WTC11 (cell line): ENCODE measurements around the gene KLHL22. TPM values are rescaled to one million over a fixed set of nuclear protein-coding genes. Genes with fewer than 3 reads are reported as not detected.
"Not testable (repeated sequence)": the region's sequence is repeated elsewhere in the genome, so short reads cannot be mapped to it uniquely, and the experiment has no call there.

Experiments
- ATAC-seq: fragments of 200-7000 bp; cut with Tn5 transposase; 2 replicates; pipeline ENCODE4 v1.10.0; 2021; ENCODE audit warnings: mild to moderate bottlenecking, moderate library complexity
- CTCF ChIA-PET: fragments of 300-600 bp; sonication (Branson Sonifier 250); formaldehyde crosslinking; loops from one replicate; lab custom pipeline; 2021; ENCODE audit warnings: antibody characterized with exemption; lab: Charles Lee
- POLR2A ChIA-PET: fragments of 350-600 bp; sonication (Branson Sonifier 250); formaldehyde crosslinking; loops from one replicate; lab custom pipeline; 2021; ENCODE audit warnings: antibody characterized with exemption; lab: Charles Lee
- DNase-seq: peaks from one replicate; pipeline ENCODE4 v3.0.0; 2021; ENCODE audit warnings: low spot score
- H3K27ac Mint-ChIP-seq: 2 replicates; pipeline ENCODE4 v1.8.0; 2021; ENCODE audit warnings: mixed read lengths
- H3K27me3 Mint-ChIP-seq: 2 replicates; pipeline ENCODE4 v1.8.0; 2021; ENCODE audit warnings: low read depth, mild to moderate bottlenecking, moderate library complexity, mixed read lengths
- H3K36me3 Mint-ChIP-seq: 2 replicates; pipeline ENCODE4 v1.8.0; 2021; ENCODE audit warnings: mixed read lengths
- H3K4me1 Mint-ChIP-seq: 2 replicates; pipeline ENCODE4 v1.8.0; 2022; ENCODE audit warnings: mixed read lengths
- H3K4me3 Mint-ChIP-seq: 2 replicates; pipeline ENCODE4 v1.8.0; 2021; ENCODE audit warnings: mild to moderate bottlenecking, moderate library complexity, mixed read lengths
- H3K9me3 Mint-ChIP-seq: 2 replicates; pipeline ENCODE4 v1.8.0; 2021; ENCODE audit warnings: mixed read lengths
- GTF2I ChIP-seq: fragments of 250-450 bp; sonication (Bioruptor Pico); conservative IDR thresholded peaks from 2 replicates; pipeline ENCODE4 v1.4.0; 2021; ENCODE audit warnings: mild to moderate bottlenecking
- HMGA2 ChIP-seq: fragments of 250-450 bp; sonication (Bioruptor Pico); IDR thresholded peaks from 2 replicates; pipeline ENCODE4 v1.4.0; 2021; ENCODE audit warnings: mild to moderate bottlenecking, moderate library complexity
- KAT7 ChIP-seq: sonication (generic); formaldehyde crosslinking; IDR thresholded peaks from 2 replicates; pipeline ENCODE4 v1.8.1; 2023; ENCODE audit warnings: missing genetic modification reagents, mild to moderate bottlenecking, borderline replicate concordance
- OVOL2 ChIP-seq: fragments of 250-450 bp; sonication (Bioruptor Pico); IDR thresholded peaks from 2 replicates; pipeline ENCODE4 v1.9.0; 2021; ENCODE audit warnings: mild to moderate bottlenecking, borderline replicate concordance
- SMAD3 ChIP-seq: sonication (generic); formaldehyde crosslinking; IDR thresholded peaks from 2 replicates; pipeline ENCODE4 v1.8.0; 2022; ENCODE audit warnings: missing genetic modification reagents, mild to moderate bottlenecking, borderline replicate concordance
- ZNF138 ChIP-seq: sonication (generic); formaldehyde crosslinking; conservative IDR thresholded peaks from 2 replicates; pipeline ENCODE4 v1.8.1; 2022; ENCODE audit warnings: mild to moderate bottlenecking, moderate library complexity, missing genetic modification reagents
- ZNF263 ChIP-seq: sonication (generic); formaldehyde crosslinking; IDR thresholded peaks from 2 replicates; pipeline ENCODE4 v1.8.1; 2022; ENCODE audit warnings: low read depth, mild to moderate bottlenecking, moderate library complexity, missing genetic modification reagents
- total RNA-seq: library from RNA; stranded (reverse); gene quantifications from 3 replicates; pipeline ENCODE4 v1.2.3, GENCODE V29; 2021
- TF ChIP-seq, protein P1 (sequence below): sonication (generic); formaldehyde crosslinking; IDR thresholded peaks from 2 replicates; pipeline ENCODE4 v1.8.0; 2023; ENCODE audit warnings: mild to moderate bottlenecking, missing genetic modification reagents
- TF ChIP-seq, protein P2 (sequence below): sonication (generic); formaldehyde crosslinking; IDR thresholded peaks from 2 replicates; pipeline ENCODE4 v1.8.1; 2023; ENCODE audit warnings: mild to moderate bottlenecking, missing genetic modification reagents, moderate library complexity
- TF ChIP-seq, protein P3 (sequence below): fragments of 200-600 bp; IDR thresholded peaks from 2 replicates; pipeline ENCODE4 v1.8.0; 2022; ENCODE audit warnings: antibody characterized with exemption
- TF ChIP-seq, protein P4 (sequence below): sonication (generic); formaldehyde crosslinking; IDR thresholded peaks from 2 replicates; pipeline ENCODE4 v1.8.0; 2023; ENCODE audit warnings: missing genetic modification reagents
- TF ChIP-seq, protein P5 (sequence below): fragments of 250-450 bp; sonication (Bioruptor Pico); IDR thresholded peaks from 2 replicates; pipeline ENCODE4 v1.9.0; 2021; ENCODE audit warnings: mild to moderate bottlenecking
- TF ChIP-seq, protein P6 (sequence below): sonication (generic); formaldehyde crosslinking; IDR thresholded peaks from 2 replicates; pipeline ENCODE4 v1.8.0; 2022; ENCODE audit warnings: missing genetic modification reagents
- TF ChIP-seq, protein P7 (sequence below): fragments of 250-450 bp; sonication (Bioruptor Pico); IDR thresholded peaks from 2 replicates; pipeline ENCODE4 v1.9.0; 2021; ENCODE audit warnings: mild to moderate bottlenecking
- TF ChIP-seq, protein P8 (sequence below): fragments of 250-450 bp; sonication (Bioruptor Pico); IDR thresholded peaks from 2 replicates; pipeline ENCODE4 v1.9.0; 2021; ENCODE audit warnings: moderate library complexity, mild to moderate bottlenecking, inconsistent platforms, borderline replicate concordance

Gene KLHL22
- total RNA-seq, 1 experiment from 2014 or later, result 15.7 TPM

DNA sequence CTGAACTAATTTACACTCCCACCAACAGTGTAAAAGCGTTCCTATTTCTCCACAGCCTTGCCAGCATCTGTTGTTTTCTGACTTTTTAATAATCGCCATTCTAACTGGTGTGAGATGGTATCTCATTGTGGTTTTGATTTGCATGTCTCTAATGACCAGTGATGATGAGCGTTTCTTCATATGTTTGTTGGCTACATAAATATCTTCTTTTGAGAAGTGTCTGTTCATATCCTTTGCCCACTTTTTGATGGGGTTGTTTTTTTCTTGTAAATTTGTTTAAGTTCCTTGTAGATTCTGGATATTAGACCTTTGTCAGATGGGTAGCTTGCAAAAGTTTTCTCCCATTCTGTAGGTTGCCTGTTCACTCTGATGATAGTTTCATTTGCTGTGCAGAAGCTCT is 79.9 kb downstream of the KLHL22 start:
- CTCF ChIA-PET, ATAC-seq, H3K27ac Mint-ChIP-seq, H3K9me3 Mint-ChIP-seq, POLR2A ChIA-PET, H3K27me3 Mint-ChIP-seq, H3K4me3 Mint-ChIP-seq, DNase-seq, H3K4me1 Mint-ChIP-seq, H3K36me3 Mint-ChIP-seq: not testable (repeated sequence)

DNA sequence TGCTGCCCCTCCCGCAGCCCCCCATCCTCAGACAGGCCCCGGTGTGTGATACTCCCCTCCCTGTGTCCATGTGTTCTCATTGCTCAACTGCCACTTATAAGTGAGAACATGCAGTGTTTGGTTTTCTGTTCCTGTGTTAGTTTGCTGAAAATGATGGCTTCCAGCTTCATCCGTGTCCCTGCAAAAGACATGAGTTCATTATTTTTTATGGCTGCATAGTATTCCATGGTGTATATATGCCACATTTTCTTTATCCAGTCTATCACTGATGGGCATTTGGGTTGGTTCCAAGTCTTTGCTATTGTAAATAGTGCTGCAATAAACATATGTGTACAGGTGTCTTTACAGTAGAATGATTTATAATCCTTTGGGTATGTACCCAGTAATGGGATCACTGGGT is 80.4 kb downstream of the KLHL22 start:
- H3K36me3 Mint-ChIP-seq, H3K9me3 Mint-ChIP-seq, H3K27ac Mint-ChIP-seq, H3K27me3 Mint-ChIP-seq, POLR2A ChIA-PET, H3K4me3 Mint-ChIP-seq, CTCF ChIA-PET, H3K4me1 Mint-ChIP-seq, DNase-seq, ATAC-seq: not testable (repeated sequence)

DNA sequence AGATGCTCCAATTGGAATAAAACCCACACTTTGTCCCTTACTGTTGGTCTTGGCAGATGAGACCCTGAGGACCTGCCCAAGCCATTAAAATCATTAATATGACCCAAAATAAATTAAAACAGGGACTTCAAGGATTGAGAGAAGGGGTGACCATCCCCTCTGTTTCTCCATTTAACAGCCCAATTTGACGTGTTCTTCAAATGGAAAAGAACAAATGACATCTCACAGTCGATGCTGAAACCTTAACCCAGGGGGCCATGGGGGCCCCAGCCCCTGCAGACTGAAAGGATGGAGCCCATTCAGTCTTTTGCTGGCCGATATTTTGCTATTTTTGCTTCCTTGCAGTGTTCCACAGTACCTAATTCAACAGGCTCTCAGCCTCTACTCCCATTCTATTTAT is 81.1 kb downstream of the KLHL22 start:
- POLR2A ChIA-PET, result no interaction called here
- H3K9me3 Mint-ChIP-seq, result no peaks in the 10 kb centered on the region
- no peak overlapping the region for H3K27ac Mint-ChIP-seq
- no peaks in the 10 kb centered on the region for H3K36me3 Mint-ChIP-seq
- DNase-seq (no peak), ATAC-seq (no peak)
- H3K27me3 Mint-ChIP-seq, result no peaks in the 10 kb centered on the region; the same call in 1 of the 2 replicates
- no peak overlapping the region for H3K4me3 Mint-ChIP-seq
- CTCF ChIA-PET, result no interaction called here
- TF ChIP-seq KAT7 (CRISPR knock-in tag), result no peak
- TF ChIP-seq, protein P1, sequence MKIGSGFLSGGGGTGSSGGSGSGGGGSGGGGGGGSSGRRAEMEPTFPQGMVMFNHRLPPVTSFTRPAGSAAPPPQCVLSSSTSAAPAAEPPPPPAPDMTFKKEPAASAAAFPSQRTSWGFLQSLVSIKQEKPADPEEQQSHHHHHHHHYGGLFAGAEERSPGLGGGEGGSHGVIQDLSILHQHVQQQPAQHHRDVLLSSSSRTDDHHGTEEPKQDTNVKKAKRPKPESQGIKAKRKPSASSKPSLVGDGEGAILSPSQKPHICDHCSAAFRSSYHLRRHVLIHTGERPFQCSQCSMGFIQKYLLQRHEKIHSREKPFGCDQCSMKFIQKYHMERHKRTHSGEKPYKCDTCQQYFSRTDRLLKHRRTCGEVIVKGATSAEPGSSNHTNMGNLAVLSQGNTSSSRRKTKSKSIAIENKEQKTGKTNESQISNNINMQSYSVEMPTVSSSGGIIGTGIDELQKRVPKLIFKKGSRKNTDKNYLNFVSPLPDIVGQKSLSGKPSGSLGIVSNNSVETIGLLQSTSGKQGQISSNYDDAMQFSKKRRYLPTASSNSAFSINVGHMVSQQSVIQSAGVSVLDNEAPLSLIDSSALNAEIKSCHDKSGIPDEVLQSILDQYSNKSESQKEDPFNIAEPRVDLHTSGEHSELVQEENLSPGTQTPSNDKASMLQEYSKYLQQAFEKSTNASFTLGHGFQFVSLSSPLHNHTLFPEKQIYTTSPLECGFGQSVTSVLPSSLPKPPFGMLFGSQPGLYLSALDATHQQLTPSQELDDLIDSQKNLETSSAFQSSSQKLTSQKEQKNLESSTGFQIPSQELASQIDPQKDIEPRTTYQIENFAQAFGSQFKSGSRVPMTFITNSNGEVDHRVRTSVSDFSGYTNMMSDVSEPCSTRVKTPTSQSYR, result no peak
- TF ChIP-seq GTF2I, result no peak
- peaks cover 7% of the 10 kb centered on the region for H3K4me1 Mint-ChIP-seq

DNA sequence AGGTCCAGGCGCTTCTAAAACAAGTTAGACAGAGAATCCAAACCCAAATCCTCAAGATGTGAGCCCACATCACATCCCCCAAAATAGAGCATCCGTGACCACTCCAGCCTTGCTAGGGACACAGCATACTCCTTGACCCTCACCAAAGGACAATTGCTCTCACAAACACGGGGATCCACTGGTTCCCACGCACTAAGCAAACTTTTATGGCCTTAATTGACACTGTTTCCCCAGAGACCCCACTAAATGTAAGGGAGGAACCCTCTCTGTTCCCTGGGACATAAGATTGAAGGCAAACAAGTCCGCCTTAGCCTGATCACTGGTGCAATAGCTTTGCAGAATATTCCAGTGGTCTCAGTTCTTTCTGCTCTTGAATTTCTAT is 81.5 kb downstream of the KLHL22 start:
- Mint-ChIP-seq H3K4me3 (no peak overlapping the region), H3K9me3 (no peaks in the 10 kb centered on the region), H3K27ac (no peak overlapping the region), H3K27me3 (no peaks in the 10 kb centered on the region; the same call in 1 of the 2 replicates), H3K4me1 (peaks cover 7% of the 10 kb centered on the region), H3K36me3 (no peaks in the 10 kb centered on the region)
- ChIA-PET POLR2A (no interaction called here), CTCF (no interaction called here)
- no peak for ATAC-seq
- DNase-seq, result no peak
- no peak for TF ChIP-seq HMGA2
- TF ChIP-seq, protein P2, sequence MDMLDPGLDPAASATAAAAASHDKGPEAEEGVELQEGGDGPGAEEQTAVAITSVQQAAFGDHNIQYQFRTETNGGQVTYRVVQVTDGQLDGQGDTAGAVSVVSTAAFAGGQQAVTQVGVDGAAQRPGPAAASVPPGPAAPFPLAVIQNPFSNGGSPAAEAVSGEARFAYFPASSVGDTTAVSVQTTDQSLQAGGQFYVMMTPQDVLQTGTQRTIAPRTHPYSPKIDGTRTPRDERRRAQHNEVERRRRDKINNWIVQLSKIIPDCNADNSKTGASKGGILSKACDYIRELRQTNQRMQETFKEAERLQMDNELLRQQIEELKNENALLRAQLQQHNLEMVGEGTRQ (CRISPR knock-in tag), result no peak
- TF ChIP-seq, protein P3, sequence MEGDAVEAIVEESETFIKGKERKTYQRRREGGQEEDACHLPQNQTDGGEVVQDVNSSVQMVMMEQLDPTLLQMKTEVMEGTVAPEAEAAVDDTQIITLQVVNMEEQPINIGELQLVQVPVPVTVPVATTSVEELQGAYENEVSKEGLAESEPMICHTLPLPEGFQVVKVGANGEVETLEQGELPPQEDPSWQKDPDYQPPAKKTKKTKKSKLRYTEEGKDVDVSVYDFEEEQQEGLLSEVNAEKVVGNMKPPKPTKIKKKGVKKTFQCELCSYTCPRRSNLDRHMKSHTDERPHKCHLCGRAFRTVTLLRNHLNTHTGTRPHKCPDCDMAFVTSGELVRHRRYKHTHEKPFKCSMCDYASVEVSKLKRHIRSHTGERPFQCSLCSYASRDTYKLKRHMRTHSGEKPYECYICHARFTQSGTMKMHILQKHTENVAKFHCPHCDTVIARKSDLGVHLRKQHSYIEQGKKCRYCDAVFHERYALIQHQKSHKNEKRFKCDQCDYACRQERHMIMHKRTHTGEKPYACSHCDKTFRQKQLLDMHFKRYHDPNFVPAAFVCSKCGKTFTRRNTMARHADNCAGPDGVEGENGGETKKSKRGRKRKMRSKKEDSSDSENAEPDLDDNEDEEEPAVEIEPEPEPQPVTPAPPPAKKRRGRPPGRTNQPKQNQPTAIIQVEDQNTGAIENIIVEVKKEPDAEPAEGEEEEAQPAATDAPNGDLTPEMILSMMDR, result no peak
- TF ChIP-seq, protein P4, sequence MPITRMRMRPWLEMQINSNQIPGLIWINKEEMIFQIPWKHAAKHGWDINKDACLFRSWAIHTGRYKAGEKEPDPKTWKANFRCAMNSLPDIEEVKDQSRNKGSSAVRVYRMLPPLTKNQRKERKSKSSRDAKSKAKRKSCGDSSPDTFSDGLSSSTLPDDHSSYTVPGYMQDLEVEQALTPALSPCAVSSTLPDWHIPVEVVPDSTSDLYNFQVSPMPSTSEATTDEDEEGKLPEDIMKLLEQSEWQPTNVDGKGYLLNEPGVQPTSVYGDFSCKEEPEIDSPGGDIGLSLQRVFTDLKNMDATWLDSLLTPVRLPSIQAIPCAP (CRISPR knock-in tag), result no peak
- no peak for TF ChIP-seq ZNF263
- TF ChIP-seq SMAD3, result no peak
- TF ChIP-seq ZNF138 (CRISPR knock-in tag), result no peak
- TF ChIP-seq, protein P5, sequence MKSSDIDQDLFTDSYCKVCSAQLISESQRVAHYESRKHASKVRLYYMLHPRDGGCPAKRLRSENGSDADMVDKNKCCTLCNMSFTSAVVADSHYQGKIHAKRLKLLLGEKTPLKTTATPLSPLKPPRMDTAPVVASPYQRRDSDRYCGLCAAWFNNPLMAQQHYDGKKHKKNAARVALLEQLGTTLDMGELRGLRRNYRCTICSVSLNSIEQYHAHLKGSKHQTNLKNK, result no peak
- TF ChIP-seq, protein P6, sequence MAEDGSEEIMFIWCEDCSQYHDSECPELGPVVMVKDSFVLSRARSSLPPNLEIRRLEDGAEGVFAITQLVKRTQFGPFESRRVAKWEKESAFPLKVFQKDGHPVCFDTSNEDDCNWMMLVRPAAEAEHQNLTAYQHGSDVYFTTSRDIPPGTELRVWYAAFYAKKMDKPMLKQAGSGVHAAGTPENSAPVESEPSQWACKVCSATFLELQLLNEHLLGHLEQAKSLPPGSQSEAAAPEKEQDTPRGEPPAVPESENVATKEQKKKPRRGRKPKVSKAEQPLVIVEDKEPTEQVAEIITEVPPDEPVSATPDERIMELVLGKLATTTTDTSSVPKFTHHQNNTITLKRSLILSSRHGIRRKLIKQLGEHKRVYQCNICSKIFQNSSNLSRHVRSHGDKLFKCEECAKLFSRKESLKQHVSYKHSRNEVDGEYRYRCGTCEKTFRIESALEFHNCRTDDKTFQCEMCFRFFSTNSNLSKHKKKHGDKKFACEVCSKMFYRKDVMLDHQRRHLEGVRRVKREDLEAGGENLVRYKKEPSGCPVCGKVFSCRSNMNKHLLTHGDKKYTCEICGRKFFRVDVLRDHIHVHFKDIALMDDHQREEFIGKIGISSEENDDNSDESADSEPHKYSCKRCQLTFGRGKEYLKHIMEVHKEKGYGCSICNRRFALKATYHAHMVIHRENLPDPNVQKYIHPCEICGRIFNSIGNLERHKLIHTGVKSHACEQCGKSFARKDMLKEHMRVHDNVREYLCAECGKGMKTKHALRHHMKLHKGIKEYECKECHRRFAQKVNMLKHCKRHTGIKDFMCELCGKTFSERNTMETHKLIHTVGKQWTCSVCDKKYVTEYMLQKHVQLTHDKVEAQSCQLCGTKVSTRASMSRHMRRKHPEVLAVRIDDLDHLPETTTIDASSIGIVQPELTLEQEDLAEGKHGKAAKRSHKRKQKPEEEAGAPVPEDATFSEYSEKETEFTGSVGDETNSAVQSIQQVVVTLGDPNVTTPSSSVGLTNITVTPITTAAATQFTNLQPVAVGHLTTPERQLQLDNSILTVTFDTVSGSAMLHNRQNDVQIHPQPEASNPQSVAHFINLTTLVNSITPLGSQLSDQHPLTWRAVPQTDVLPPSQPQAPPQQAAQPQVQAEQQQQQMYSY (CRISPR knock-in tag), result no peak
- TF ChIP-seq, protein P7, sequence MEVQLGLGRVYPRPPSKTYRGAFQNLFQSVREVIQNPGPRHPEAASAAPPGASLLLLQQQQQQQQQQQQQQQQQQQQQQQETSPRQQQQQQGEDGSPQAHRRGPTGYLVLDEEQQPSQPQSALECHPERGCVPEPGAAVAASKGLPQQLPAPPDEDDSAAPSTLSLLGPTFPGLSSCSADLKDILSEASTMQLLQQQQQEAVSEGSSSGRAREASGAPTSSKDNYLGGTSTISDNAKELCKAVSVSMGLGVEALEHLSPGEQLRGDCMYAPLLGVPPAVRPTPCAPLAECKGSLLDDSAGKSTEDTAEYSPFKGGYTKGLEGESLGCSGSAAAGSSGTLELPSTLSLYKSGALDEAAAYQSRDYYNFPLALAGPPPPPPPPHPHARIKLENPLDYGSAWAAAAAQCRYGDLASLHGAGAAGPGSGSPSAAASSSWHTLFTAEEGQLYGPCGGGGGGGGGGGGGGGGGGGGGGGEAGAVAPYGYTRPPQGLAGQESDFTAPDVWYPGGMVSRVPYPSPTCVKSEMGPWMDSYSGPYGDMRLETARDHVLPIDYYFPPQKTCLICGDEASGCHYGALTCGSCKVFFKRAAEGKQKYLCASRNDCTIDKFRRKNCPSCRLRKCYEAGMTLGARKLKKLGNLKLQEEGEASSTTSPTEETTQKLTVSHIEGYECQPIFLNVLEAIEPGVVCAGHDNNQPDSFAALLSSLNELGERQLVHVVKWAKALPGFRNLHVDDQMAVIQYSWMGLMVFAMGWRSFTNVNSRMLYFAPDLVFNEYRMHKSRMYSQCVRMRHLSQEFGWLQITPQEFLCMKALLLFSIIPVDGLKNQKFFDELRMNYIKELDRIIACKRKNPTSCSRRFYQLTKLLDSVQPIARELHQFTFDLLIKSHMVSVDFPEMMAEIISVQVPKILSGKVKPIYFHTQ, result no peak
- TF ChIP-seq, protein P8, sequence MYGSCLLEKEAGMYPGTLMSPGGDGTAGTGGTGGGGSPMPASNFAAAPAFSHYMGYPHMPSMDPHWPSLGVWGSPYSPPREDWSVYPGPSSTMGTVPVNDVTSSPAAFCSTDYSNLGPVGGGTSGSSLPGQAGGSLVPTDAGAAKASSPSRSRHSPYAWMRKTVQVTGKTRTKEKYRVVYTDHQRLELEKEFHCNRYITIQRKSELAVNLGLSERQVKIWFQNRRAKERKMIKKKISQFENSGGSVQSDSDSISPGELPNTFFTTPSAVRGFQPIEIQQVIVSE, result no peak
- no peak for TF ChIP-seq OVOL2 (CRISPR knock-in tag)
